ENCODE results near the gene ABI2.

ABI2 gene

GRCh38 chr2:203438528-203438927 lies 110.3 kb downstream of the ABI2 start:
- no peak for DNase-seq (ENCODE audit: low read depth)
- no peak for TF ChIP-seq CTCF (IDR thresholded peaks at IDR 0.05; ENCODE audit: control insufficient read depth, insufficient read depth, low read depth, low read length, missing control alignments)
- no peak overlapping the region for H3K4me3 ChIP-seq (ENCODE audit: control insufficient read depth, low read depth, low read length)

GRCh38 chr2:203440671-203441070 lies 112.5 kb downstream of the ABI2 start:
- H3K4me3 ChIP-seq (ENCODE audit: control insufficient read depth, low read depth, low read length): no peak overlapping the region
- DNase-seq (ENCODE audit: low read depth): no peak
- no peak for TF ChIP-seq CTCF (IDR thresholded peaks at IDR 0.05; ENCODE audit: control insufficient read depth, insufficient read depth, low read depth, low read length, missing control alignments)

- no peak overlapping the region for H3K4me3 ChIP-seq (ENCODE audit: control insufficient read depth, low read depth, low read length)
- no peak for DNase-seq (ENCODE audit: low read depth)
- no peak for TF ChIP-seq CTCF (IDR thresholded peaks at IDR 0.05; ENCODE audit: control insufficient read depth, insufficient read depth, low read depth, low read length, missing control alignments)
These were observed 113.3 kb downstream of the ABI2 start for GRCh38 chr2:203441463-203441862.

- TF ChIP-seq CTCF (IDR thresholded peaks at IDR 0.05; ENCODE audit: control insufficient read depth, insufficient read depth, low read depth, low read length, missing control alignments): no peak
- no peak for DNase-seq (ENCODE audit: low read depth)
- H3K4me3 ChIP-seq (ENCODE audit: control insufficient read depth, low read depth, low read length): no peak overlapping the region
These were observed 114.3 kb downstream of the ABI2 start for GRCh38 chr2:203442463-203442862.

GRCh38 chr2:203444738-203445137 lies 116.5 kb downstream of the ABI2 start:
- no peak for DNase-seq (ENCODE audit: low read depth)
- TF ChIP-seq CTCF (IDR thresholded peaks at IDR 0.05; ENCODE audit: control insufficient read depth, insufficient read depth, low read depth, low read length, missing control alignments): no peak
- H3K4me3 ChIP-seq (ENCODE audit: control insufficient read depth, low read depth, low read length): no peak overlapping the region

GRCh38 chr2:203446071-203446481 lies 117.9 kb downstream of the ABI2 start:
- no peak for DNase-seq (ENCODE audit: low read depth)
- no peak overlapping the region for H3K4me3 ChIP-seq (ENCODE audit: control insufficient read depth, low read depth, low read length)
- TF ChIP-seq CTCF (IDR thresholded peaks at IDR 0.05; ENCODE audit: control insufficient read depth, insufficient read depth, low read depth, low read length, missing control alignments): no peak

GRCh38 chr2:203446780-203447179 lies 118.6 kb downstream of the ABI2 start:
- DNase-seq (ENCODE audit: low read depth): no peak
- no peak for TF ChIP-seq CTCF (IDR thresholded peaks at IDR 0.05; ENCODE audit: control insufficient read depth, insufficient read depth, low read depth, low read length, missing control alignments)
- H3K4me3 ChIP-seq (ENCODE audit: control insufficient read depth, low read depth, low read length): no peak overlapping the region

Data from AG09309 (cell line).